HFF-Myc (cell line): ENCODE data around the gene RSPO1.

Experiments
- DNase-seq: peaks from one replicate; pipeline ENCODE4 v3.0.0-alpha.2; 2011; ENCODE audit warnings: low read depth; ENCODE audit errors: extremely low read depth
- H3K4me3 ChIP-seq: replicated peaks from 2 replicates; pipeline ENCODE4 v1.5.1; 2011; ENCODE audit warnings: low read depth, mild to moderate bottlenecking, control low read depth, low read length
- TF ChIP-seq, protein P1 (sequence below): IDR thresholded peaks from 2 replicates; pipeline ENCODE4 v1.5.1; 2012; ENCODE audit warnings: mild to moderate bottlenecking, low read depth, low read length, control low read depth; ENCODE audit errors: missing control alignments

RSPO1 gene

DNA sequence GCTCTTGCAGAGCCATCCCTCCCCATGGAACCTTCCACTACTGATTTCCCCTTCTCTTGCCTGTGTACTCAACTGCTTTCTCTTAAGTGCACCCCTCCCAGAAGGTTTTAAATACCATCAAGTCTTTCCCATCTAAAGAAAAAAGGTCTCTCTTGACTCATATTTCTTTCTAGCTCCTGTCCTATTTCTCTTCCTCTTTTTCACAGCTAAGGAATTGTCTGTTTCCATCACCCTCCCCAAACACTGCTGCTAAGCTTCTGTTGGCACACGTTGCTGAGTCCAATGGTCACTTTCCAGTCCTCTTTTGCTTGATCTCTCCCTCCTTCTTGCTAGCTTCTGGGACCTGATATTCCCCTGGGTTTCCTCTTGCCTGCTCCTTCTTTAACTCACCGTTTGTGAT lies 25.7 kb downstream of the RSPO1 start:
- TF ChIP-seq, protein P1, sequence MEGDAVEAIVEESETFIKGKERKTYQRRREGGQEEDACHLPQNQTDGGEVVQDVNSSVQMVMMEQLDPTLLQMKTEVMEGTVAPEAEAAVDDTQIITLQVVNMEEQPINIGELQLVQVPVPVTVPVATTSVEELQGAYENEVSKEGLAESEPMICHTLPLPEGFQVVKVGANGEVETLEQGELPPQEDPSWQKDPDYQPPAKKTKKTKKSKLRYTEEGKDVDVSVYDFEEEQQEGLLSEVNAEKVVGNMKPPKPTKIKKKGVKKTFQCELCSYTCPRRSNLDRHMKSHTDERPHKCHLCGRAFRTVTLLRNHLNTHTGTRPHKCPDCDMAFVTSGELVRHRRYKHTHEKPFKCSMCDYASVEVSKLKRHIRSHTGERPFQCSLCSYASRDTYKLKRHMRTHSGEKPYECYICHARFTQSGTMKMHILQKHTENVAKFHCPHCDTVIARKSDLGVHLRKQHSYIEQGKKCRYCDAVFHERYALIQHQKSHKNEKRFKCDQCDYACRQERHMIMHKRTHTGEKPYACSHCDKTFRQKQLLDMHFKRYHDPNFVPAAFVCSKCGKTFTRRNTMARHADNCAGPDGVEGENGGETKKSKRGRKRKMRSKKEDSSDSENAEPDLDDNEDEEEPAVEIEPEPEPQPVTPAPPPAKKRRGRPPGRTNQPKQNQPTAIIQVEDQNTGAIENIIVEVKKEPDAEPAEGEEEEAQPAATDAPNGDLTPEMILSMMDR: no peak
- H3K4me3 ChIP-seq: no peak overlapping the region

DNA sequence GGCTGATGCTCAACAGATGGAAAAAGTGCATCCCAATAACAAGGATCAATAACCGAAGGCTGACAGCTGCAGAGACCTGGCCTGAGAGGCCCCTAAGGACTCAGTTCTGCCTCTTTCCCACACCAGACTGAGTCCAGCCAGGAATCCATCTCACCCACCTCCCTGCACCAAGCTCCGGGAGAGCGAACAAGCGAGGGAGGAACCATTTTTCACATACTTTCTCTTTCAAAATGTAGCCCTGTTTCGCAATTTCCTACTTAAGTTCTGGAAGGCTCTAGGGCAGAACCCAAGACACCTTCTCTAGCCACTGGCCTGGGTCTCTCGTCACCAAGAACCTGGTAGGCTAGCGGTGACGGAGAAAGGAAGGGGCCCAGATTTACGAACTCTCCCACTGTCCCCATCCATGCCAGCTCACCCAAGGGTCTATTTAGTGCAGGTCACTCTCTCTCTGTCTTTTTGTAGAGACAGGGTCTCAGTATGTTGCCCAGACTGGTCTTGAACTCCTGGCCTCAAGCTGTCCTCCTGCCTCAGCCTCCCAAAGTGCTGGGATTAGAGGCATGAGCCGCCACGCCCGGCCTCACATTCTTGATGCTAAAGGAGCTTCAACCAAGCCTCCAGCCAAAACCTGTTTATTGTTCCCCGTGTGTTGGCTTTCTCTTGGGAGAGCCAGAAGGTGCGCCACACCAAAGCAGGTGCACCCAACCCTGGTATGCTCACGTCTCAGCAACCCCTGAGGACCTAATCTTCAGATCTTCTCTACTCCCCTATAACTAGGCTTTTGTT lies 28.0 kb downstream of the RSPO1 start:
- DNase-seq: no peak
- no peak overlapping the region for H3K4me3 ChIP-seq
- TF ChIP-seq, protein P1: no peak

More for the DNA sequence above, 25.7 kb downstream of the RSPO1 start:
- DNase-seq: no peak

DNA sequence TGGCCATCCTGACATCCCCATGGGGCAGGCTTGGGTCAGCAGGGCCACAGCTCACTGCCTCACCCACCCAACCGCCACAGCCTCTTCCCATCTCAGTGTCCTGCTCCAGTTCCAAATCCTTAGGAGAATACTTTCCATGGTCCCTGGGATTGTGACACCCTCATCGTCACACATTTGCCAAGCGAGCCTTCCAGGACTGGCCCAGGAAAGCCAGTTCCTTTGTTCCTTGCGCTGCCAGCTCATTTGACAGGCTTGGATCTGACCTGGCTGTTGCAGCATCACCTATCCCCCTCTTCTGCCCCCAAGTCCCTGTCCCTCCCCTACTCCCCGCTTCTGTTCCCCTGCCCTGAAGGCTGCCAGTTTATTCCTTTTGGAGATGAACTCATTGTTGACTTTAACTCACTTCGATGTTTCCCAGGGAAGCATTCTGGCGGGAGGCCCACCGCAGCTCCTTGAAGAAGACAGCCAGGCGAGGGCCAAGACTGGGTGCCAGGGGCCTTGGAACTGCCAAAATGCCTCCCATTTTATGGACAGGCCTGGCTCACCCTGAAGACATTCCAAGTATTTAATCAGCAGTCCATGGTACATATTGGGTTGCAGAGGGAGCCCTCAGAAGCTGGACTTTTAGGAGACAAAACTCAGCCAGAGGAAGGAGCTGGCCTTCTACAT lies 28.8 kb downstream of the RSPO1 start:
- no peak for DNase-seq
- no peak overlapping the region for H3K4me3 ChIP-seq
- TF ChIP-seq, protein P1: no peak

DNA sequence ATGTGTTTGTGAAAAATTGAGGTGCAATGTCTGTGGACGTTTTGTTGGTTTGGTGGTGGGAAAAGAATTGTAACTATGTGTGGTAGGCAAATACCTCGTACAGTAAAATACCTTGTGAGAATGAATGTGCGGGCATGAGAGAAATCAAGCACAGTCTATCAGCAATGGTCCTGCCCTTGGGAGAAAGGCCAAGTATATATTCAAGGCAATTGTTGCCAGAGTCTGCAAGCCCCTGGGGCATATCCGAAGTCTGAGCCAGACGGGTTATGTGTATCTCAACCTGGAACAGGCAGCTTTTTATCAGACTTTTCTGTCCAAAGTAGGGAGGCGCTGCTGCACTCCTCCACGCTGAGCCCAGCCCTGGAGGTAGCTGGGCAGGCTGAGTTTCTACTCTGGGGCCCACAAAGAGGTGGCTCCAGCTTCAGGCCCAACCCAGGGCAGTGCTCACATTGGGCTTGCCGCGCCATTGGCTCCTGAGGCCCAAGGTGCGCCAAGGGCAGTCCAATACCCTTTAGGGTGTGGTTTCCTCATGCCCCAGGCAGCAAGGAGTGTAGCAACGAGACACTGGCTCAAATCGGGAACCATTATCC lies 29.5 kb downstream of the RSPO1 start:
- no peak for DNase-seq
- TF ChIP-seq, protein P1: no peak
- no peak overlapping the region for H3K4me3 ChIP-seq

GRCh38 chr1:37602750-37603694 lies 31.7 kb downstream of the RSPO1 start:
- DNase-seq: no peak
- H3K4me3 ChIP-seq: no peak overlapping the region
- TF ChIP-seq, protein P1: peak; percentile 83

- TF ChIP-seq, protein P1: no peak
- no peak overlapping the region for H3K4me3 ChIP-seq
- no peak for DNase-seq
Observed at GRCh38 chr1:37601441-37601840, 33.3 kb downstream of the RSPO1 start.
